TTC549 (cell line): Measurements from ENCODE around the gene SEMA3E.
"Not testable (repeated sequence)": the region's sequence is repeated elsewhere in the genome, so short reads cannot be mapped to it uniquely, and the experiment has no call there.

ENCODE experiments used
- FAIRE-seq: peaks from 2 replicates; lab custom pipeline; 2012; peaks lifted over from hg19 to GRCh38; lab: Jason Lieb, UNC

Gene SEMA3E

DNA sequence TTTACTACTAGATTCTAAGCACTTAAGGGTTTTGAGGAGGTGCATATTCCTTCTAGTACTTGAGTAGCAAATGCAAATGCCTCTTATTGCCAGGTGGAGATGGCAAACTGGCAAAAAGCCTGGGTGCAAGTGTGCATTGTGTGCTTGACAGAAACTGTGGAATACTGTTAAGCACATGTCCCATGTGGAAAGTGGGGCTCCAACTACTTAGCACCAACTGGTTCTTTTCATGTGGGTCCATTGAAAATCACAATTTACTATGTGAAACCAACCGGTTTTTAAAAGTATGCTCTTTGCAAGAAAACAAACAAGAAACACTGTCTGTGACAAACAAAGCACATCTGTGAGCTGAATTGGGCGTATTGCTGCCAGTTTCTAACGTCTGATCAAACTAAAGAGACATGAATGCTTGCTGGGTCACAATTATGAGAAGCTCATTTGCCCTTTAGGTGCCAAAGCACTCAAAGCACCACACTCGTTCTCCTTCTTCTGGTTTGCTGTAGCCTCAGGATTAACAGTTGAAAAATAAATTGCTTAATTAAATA, 197.4 kb downstream of the SEMA3E start:
- no peak for FAIRE-seq

DNA sequence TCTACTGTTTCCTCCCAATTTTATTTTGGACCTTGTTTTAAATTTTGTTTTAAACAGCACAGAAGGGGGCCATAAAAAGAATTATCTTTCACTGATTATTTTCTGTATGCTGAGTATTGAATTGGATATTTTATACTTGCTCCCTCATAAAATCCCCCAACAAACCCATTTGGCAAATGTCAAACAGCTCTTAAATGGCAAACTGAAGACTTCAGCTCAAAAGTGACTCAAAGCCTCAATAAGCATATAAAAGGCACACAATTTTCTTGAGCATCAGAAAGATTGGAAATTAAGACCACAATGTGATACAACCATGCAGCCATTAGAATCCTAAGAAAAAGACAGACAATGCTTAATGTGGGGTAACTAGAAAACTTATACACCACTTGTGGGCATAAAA, 199.2 kb downstream of the SEMA3E start:
- no peak for FAIRE-seq

DNA sequence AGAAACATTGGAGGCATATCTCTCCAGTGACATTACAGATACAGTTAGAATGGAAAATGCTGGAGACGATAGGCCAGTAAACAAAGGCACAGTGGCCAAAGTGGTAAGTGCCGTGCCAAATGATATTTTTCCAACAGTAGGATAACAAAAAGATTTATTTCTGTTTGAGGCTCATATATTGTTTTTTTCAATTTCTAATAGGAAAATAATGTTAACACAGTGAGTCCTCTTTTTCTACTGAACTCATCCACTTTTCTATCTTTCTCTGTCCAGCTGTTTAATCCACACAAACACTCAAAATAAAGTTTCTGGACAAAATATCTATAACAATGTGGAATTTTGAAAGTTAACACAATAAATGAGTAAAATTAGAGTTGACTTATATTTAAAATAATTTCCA, 201.3 kb downstream of the SEMA3E start:
- FAIRE-seq, result no peak

DNA sequence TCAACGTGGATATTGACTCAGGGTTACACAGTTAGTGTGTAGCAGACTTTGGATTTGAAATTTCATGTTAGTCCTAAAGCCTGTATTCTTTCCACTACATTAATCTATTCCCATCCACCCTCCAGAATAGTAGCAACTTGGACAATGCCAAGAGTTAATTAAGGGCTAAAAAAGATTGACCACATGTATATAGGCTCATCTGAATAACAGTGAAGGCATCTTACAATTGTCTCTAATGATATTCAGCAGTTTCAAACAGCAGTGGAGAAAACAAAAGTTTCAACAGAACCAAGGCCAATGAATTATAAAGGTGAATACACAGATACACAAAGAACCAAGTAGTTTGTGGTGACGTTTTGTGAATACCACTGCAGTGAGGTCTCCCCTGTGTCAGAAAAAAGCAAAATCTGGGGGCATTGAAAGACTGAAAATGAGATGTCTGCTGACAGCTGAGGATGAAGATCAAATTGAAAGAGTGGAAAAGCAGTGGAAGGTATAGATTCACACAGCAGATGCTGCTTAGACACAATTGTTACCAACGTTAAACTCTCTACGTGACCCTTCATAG, 202.8 kb downstream of the SEMA3E start:
- no peak for FAIRE-seq

DNA sequence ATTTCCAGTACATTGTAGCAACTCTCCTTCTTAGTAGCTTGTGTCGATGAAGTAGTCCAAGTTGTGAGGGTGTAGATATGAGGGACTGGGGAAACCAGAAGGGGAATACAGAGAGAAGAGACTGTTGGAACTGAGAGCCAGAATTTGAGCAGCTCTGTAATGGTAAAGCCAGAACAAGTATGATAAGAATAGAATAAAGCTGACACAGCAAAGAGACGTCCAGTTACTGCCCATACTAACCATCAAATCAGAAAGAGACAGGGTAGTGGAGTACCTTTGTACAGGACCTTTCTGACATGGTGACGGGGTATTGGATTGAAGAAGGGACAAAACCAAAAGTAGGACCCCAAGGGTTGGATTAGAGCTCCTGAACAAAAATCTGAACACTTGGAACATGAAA, 206.0 kb downstream of the SEMA3E start:
- no peak for FAIRE-seq

DNA sequence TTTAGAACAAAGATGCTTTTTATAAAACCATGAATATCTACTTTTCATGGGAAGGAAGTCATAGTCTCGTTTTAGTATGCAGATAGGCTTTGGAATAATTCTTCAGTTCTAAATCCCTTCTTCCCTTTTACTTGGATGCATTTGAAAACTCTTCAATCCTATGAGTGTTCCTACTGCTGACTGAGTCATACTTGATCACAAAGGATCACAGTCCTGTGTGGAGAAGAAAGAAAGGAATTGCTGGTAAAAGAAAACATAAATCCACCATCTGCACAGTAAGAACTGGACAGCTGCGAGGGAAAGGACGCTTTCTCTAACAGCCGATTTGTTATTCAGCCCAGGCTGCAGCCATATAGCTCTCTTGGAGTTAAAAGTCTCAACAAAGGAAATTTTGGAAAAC, 209.9 kb downstream of the SEMA3E start:
- FAIRE-seq, result no peak

DNA sequence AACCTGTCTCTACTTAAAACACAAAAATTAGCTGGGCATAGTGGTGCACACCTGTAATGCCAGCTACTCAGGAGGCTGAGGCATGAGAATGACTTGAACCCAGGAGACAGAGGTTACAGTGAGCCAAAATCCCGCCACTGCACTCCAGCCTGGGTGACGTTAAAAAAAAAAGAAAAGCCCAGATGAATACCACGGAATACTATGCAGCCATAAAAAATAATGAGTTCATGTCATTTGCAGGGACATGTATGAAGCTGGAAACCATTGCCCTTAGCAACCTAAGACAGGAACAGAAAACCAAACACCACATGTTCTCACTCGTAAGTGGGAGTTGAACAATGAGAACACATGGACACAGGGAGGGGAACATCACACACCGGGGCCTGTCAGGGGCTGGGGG, 218.7 kb downstream of the SEMA3E start:
- FAIRE-seq, result not testable (repeated sequence)

DNA sequence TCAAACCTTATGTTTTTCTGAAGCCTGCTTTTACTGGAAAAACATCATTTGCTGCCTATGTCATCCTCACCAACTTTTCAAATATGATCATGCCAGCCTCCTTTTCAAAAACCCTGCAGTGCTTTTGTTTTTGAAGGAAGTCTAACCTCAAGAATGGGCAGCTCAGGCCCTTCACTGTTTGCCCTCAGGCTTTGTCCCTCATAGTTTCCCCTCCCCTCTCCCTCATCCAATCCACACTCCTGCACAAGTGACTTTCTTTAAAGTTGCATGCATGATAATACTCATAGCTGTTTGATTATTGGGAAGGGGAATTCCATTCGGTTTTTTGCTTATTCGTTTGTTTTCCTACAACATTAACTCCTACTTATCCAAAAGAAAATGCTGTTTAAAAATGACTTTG, 219.4 kb downstream of the SEMA3E start:
- no peak for FAIRE-seq

DNA sequence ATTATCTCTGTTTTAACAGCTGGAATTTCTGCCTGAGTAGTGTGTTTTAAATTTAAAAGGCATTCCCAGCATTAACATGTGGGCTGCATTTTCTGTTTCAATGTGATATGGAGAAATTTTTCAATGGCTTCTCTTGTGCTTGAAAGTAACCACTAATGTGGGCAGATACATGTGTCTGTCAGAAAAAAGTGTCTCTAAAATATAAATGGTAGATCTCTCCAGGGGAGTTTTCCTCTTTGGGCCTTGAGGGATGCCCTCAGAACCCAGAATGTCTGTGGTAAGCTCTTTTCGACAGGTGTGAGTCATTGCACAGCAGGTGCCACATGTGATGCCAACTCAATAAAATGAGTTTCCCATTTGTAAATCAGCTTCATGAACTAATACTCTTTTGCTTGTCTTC, 221.1 kb downstream of the SEMA3E start:
- FAIRE-seq, result no peak

DNA sequence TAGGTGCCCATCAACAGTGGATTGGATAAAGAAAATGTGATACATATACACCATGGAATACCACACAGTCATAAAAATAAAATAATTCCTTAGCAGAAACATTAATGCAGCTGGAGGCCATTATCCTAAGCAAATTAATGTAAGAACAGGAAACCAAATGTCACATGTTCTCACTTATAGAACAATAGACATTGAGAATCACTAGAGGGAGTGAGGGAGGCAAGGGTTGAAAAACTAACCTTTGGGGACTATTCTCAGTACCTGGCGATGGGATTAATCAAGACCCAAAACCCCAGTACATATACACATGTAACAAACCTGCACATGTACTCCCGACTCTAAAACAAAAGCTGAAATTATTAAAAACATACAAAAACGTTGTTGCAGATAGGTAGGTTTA, 222.6 kb downstream of the SEMA3E start:
- no peak for FAIRE-seq

DNA sequence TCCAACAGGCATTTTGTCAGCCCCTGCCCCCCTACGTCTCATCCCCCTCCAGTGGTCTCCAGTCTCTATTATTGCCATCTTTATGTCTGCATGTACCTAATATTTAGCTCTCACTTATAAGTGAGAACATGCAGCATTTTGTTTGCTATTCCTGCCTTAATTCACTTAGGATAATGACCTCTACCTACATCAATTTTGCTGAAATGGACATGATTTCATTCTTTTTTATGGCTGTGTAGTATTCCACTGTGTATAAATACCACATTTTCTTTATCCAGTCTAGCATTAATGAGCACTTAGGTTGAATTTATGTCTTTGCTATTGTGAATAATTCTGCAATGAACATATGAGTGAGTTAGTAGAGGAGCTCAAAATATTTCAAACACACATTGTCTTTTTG, 229.9 kb downstream of the SEMA3E start:
- no peak for FAIRE-seq

DNA sequence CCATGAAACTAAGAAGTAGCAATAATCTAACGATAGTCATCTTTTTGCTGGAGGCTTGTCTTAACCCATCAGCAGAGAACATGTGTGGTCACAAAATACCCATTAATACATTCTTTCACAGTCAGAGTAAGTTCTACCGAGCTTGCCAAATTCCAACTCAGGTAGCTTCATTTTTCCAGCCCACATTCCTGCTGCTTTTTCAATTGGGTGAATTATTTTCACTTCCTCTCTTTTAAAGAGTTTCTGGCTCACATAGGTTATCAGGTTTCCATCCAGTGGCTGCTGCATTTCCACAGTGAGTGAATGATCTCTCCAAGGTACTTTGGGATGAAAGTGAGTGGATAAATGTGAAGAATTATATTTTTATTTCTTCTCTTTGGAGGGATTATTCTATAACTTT, 233.1 kb downstream of the SEMA3E start:
- FAIRE-seq, result no peak

DNA sequence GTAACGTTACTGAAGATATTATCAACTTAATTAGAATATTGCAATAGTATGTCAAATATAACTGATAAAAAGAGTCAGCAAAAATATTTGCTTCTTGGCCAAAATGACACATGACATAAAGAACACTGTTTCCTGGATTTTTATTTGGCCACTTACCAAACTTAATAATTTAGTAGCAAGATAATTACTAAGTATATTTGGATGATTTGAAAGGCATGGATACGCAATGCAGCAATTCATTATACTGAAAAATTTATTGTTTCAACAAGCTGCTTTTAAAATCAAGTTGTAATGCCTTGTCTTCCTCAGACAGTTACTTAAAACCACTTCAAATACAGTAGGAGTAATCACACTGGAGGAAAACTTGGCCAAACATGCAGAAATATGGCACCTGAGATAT, 234.0 kb downstream of the SEMA3E start:
- FAIRE-seq, result no peak

DNA sequence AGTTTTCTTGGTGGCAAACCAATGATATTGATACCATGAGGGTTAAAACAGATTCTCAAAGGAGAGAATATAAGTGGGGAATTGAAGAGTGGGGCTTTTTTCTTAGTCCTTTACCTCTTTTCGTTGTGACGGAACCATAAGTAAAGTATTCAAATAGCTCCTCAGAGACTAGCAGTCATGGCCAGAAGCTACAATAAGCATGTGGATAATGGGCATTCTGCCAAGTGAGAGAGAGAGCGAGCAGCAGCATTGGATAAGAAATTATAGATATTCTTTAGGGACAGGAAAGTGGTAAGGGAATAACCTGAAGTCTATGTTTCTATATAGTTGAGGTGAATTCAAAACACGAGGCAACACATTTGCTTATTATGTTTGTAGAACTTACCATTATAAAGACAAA, 235.1 kb downstream of the SEMA3E start:
- FAIRE-seq, result no peak

DNA sequence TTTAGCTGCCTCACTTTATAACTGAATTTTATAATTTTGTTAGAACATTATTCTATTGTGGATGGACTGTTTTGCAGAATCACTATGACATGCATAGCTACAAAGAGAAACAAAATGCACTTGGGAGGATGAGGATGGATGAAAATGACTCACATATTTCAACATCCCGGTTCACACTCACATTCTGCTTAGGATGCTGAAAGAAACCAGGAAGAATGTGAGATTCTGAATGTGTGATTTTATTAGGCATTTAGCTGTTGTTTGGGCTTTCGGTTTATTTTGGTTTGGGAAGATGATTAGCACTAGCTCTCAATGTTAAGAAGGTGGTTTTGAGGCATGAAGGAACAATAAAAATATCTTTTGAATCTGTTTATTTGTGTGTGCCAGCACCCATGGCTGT, 235.5 kb downstream of the SEMA3E start:
- no peak for FAIRE-seq

DNA sequence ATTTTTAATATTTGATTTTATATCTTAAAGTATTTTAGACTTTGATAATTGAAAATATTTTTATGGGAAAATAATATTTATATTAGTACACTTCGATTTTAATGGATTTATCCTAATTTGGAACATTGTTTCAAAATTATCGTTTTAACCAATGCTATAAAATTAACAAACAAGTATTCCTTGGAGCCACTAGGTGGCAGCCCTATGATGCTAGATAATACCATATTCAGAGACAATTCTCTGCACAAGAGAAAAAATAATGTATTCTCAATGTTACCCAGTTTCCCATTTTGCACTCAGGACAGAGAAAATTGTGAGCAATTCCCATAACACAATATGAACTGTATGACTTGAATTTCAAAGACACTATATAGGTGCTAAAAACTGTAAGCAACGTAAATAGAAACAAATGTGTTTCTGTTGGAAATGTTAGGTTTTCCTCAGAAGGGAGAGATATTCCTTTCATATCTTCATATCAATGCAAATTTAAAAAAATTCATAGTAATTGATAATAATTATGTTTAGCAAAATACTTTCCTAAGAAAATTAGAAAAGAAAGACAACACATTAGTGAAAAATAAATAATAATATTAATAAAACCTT, 237.8 kb downstream of the SEMA3E start:
- peak; percentile 94 for FAIRE-seq

DNA sequence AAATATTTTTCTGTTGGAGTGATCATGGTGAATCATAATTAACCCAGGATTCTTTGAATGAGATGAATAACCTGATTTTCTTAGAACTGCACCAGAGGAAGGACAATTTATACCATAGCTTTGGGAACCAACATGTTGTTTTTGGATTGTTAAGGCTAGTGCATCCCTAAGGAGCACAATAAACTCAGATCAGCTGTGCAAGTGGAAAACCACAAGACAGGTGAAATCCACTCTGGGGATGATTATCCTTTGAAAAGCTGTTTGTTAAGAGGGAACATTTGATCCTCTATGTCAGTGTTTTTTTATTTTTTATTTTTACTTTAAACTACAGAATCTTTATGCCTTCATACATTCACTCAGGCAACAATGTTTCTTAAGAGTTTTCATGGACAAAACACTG, 254.2 kb downstream of the SEMA3E start:
- no peak for FAIRE-seq

DNA sequence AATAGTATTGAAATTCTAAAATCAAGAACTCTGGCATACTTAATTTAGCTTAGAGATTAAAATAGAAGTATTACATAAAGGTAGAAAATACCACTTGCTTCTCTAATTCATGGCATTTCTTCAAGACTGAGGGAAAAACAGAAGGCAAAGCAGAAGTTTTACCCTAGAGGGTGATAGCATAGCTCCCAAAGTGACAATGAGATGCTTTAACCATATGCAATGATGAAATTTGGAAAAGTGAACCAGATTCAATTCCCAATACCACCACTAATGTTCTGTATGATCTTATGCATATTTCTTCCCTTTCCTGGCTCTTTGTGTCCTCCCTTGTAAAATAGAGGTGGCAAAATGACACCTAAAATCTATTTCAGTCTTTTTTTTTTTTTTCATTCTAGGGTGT, 260.5 kb downstream of the SEMA3E start:
- FAIRE-seq, result no peak

DNA sequence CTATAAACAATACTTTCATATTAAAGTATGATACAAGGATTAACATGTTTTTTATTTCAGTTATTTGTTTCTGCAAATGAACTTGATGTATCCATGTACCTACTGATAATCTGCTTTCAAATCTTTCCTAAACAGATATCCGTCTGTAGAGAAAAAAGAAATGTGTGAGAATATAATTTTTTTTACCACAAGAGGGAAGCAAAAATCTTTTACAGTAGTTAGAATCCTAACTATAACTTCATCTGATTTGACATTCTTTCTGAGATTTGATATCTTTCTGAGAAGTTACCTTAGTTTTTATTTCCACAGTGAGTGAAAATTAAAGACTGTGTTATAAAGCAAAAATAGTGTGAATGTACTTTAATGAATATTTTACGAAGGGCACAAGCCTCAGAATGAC, 282.3 kb downstream of the SEMA3E start:
- peak; percentile 89 for FAIRE-seq

DNA sequence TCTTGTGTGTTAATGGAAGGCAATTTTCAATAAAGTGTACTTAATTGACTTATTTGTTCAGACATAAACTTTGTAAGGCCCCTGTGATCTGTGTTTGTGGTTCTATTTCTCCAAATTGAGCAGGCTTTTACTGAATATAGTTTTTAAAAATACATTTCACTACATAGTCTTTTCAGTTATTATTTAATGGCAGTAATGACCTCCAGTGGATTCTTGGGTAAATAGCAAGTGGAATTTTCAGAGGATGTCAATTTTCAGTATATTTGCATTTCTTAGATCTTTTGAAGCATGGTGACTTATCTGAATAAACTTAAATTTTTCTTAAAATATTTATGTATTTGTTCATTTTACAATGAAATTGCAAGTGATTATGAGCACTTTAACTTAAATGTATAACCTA, 283.2 kb downstream of the SEMA3E start:
- no peak for FAIRE-seq

DNA sequence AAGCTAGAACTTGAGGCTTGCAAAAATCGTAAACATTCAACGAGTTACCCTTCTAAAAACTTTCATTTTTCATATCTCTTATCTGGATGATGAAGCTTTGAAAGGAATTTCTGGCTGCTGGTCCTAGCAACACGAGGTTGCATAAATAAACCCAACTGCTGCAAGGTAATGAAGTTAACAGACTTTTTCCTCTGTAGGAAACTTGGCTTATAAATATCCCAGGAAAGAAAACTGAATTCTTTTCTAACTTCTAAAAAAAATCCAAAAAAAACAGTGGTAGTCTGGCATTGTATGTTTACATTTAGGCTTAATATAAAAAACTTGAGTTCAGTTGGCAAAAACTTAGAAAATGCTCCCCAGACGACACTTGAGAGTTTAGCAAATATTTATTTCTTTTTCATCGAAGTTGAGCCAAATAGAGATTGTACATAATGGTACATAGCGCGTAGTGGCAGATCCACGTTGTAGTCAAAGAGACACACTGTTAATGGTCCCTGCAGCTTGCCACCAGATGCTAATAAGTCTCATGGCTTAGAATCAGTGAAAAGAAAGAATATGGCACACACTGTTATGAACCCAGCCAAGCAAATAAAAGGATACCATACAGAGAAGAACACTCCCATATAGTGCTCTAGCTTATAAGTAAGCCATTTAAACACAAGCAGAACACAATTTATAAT, 285.9 kb downstream of the SEMA3E start:
- no peak for FAIRE-seq

DNA sequence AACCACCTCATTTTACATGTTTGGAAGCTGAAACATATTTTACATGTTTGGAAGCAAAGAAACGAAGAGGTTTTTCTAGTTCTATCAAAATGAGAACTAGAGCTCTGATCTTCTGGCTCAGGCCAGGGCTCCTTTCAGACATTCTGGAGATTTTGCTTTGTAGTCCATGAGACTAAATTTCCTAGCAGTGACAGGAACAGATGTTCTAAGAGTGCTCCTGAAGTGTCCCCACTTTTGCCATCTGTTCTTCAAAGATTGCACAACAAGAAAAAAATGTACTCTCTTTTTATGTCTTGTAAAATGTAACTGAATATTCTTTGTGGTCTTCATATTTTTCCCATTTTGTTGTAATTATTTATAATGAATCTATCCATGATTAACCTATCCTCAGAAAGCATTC, 289.8 kb downstream of the SEMA3E start:
- no peak for FAIRE-seq

DNA sequence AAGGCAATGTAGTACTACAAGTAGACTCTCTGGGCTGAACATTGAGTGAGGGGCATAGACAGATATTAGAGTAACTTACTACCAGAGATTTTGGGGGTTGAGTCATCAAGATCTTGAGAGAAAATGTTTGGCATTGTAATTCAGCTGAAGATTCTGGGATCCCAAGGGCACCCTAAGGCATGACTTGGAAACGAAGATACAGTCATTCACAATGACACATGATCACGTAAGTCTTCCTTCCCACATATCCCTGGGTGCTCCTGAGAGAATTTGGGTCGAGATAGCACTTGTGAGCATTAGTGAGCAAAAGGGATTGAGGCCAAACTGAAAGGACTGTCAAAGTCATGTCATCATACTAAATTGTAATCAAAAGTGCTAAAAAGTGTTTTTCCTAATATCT, 293.8 kb downstream of the SEMA3E start:
- FAIRE-seq, result no peak

DNA sequence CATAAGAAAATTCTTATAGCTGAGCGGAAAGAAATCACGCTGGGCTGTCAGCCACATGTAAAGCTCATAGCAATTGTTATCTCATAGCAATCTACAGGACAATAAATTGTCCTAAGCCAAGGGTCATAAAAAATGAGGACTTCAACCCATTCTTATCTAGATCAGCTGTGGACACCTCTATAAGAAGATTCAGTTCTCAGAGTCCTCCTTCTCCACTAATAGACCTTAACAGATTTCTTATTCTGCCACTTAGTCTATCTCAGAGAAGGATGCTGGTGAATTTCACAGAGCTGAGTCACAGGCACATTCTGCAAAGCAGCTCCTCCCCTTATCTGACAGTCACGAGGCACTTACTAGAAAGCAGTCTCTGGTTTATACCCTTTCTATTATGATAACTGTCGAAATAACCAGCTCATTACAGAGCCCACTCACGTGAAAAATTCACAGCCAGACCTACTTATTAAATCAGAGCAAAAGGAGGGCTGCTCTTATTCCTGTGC, 300.9 kb downstream of the SEMA3E start:
- no peak for FAIRE-seq
